HepG2 (cell line): ENCODE measurements around the gene TMEM240. TPM values are rescaled to one million over a fixed set of nuclear protein-coding genes. Genes with fewer than 3 reads are reported as not detected.

ENCODE experiments used
- LCORL ChIP-seq, 2 experiments: fragments of 450-650 bp in 1 of 2; sonication (generic) in 1 of 2; formaldehyde crosslinking in 1 of 2; IDR thresholded peaks; 2 replicates each; pipeline versions ENCODE4 v1.5.0 to v1.6.1; 2017 to 2020; ENCODE audit warnings: antibody characterized with exemption in 1 of 2, missing genetic modification reagents in 1 of 2
- MAX ChIP-seq: IDR thresholded peaks from 2 replicates; pipeline ENCODE4 v1.6.1; 2012; ENCODE audit warnings: inconsistent platforms
- MZF1 ChIP-seq: sonication (generic); formaldehyde crosslinking; IDR thresholded peaks from 2 replicates; pipeline ENCODE4 v1.8.1; 2023; ENCODE audit warnings: mild to moderate bottlenecking, missing genetic modification reagents, borderline replicate concordance
- NFYB ChIP-seq: sonication (generic); formaldehyde crosslinking; IDR thresholded peaks from 2 replicates; pipeline ENCODE4 v1.4.0; 2020; ENCODE audit warnings: missing genetic modification reagents
- RARA ChIP-seq: IDR thresholded peaks from 2 replicates; pipeline ENCODE4 v1.6.1; 2016; ENCODE audit warnings: missing genetic modification reagents, missing compliant biosample characterization
- RBAK ChIP-seq: sonication (generic); formaldehyde crosslinking; IDR thresholded peaks from 2 replicates; pipeline ENCODE4 v1.5.1; 2020; ENCODE audit warnings: mild to moderate bottlenecking, missing genetic modification reagents
- RNF2 ChIP-seq: fragments of 450-650 bp; conservative IDR thresholded peaks from 2 replicates; pipeline ENCODE4 v1.6.1; 2016; ENCODE audit warnings: low read depth
- SP5 ChIP-seq: IDR thresholded peaks from 2 replicates; pipeline ENCODE4 v1.6.1; 2016; ENCODE audit warnings: low read depth, borderline replicate concordance
- SRSF9 ChIP-seq: fragments of 200-400 bp; formaldehyde crosslinking; IDR thresholded peaks from 2 replicates; pipeline ENCODE4 v1.6.1; 2018; ENCODE audit warnings: borderline replicate concordance, mild to moderate bottlenecking, low read depth, low read length; ENCODE audit not compliant: insufficient read depth, poor library complexity, severe bottlenecking
- STAT5B ChIP-seq: sonication (generic); formaldehyde crosslinking; IDR thresholded peaks from 2 replicates; pipeline ENCODE4 v1.4.0; 2020; ENCODE audit warnings: missing genetic modification reagents
- SUZ12 ChIP-seq: fragments of 150-350 bp; IDR thresholded peaks from 2 replicates; pipeline ENCODE4 v1.6.1; 2014; ENCODE audit warnings: low read depth, low read length
- TAF15 ChIP-seq: fragments of 200-400 bp; formaldehyde crosslinking; IDR thresholded peaks from one replicate; pipeline ENCODE4 v1.6.1; 2018; ENCODE audit warnings: mild to moderate bottlenecking, low read depth, low read length; ENCODE audit not compliant: poor library complexity, severe bottlenecking
- XBP1 ChIP-seq: sonication (generic); formaldehyde crosslinking; IDR thresholded peaks from 2 replicates; pipeline ENCODE4 v1.5.0; 2020; ENCODE audit warnings: missing genetic modification reagents
- ZFP82 ChIP-seq: sonication (generic); formaldehyde crosslinking; IDR thresholded peaks from 2 replicates; pipeline ENCODE4 v1.5.1; 2020; ENCODE audit warnings: mild to moderate bottlenecking, missing genetic modification reagents, borderline replicate concordance
- ZNF225 ChIP-seq: sonication (generic); formaldehyde crosslinking; IDR thresholded peaks from 2 replicates; pipeline ENCODE4 v1.4.0; 2020; ENCODE audit warnings: mild to moderate bottlenecking, missing genetic modification reagents
- ZNF629 ChIP-seq: sonication (generic); formaldehyde crosslinking; conservative IDR thresholded peaks from 2 replicates; pipeline ENCODE4 v1.5.0; 2020; ENCODE audit warnings: missing genetic modification reagents
- ZNF646 ChIP-seq: sonication (generic); formaldehyde crosslinking; IDR thresholded peaks from 2 replicates; pipeline ENCODE4 v1.9.0; 2021; ENCODE audit warnings: mild to moderate bottlenecking, missing genetic modification reagents
- ZNF781 ChIP-seq: sonication (generic); formaldehyde crosslinking; IDR thresholded peaks from 2 replicates; pipeline ENCODE4 v1.5.1; 2020; ENCODE audit warnings: borderline replicate concordance, mild to moderate bottlenecking, missing genetic modification reagents; ENCODE audit errors: not compliant biosample characterization
- ZNF879 ChIP-seq: sonication (generic); formaldehyde crosslinking; IDR thresholded peaks from 2 replicates; pipeline ENCODE4 v1.8.1; 2023; ENCODE audit warnings: missing genetic modification reagents
- ZNF891 ChIP-seq: sonication (generic); formaldehyde crosslinking; IDR thresholded peaks from 2 replicates; pipeline ENCODE4 v1.5.0; 2020; ENCODE audit warnings: mild to moderate bottlenecking, missing genetic modification reagents
- ZSCAN22 ChIP-seq: sonication (generic); formaldehyde crosslinking; IDR thresholded peaks from 2 replicates; pipeline ENCODE4 v1.4.0; 2020; ENCODE audit warnings: mild to moderate bottlenecking, missing genetic modification reagents
- polyA plus RNA-seq, 8 experiments: library from polyadenylated mRNA; depleted of rRNA in 3 of 8; stranded (reverse) in 7 of 8; unstranded in 1 of 8; fragments of >200 nt; fragmentation: Illumina TruSeq in 4 of 8; extraction: Trizol in 4 of 8; gene quantifications; 2 replicates each; pipeline versions ENCODE4 v1.2.1 to v1.2.3, GENCODE V29; 2011 to 2016; ENCODE audit warnings: low read depth in 4 of 8, missing spikeins in 1 of 8, mixed read lengths in 1 of 8; ENCODE audit not compliant: insufficient read depth in 1 of 8
- total RNA-seq, 5 experiments: library from RNA; depleted of rRNA; stranded (reverse); fragments of >200 nt; fragmentation: Illumina TruSeq; extraction: Trizol; gene quantifications; 2 replicates each; pipeline ENCODE4 v1.2.3, GENCODE V29; 2016; ENCODE audit warnings: low read depth in 1 of 5

The TMEM240 gene
- total and polyA plus RNA-seq, 2 of the 13 experiments (the other 11 are each of a cell fraction or from before 2014, with no cell fraction given): 0.17 TPM; not detected in 1

DNA sequence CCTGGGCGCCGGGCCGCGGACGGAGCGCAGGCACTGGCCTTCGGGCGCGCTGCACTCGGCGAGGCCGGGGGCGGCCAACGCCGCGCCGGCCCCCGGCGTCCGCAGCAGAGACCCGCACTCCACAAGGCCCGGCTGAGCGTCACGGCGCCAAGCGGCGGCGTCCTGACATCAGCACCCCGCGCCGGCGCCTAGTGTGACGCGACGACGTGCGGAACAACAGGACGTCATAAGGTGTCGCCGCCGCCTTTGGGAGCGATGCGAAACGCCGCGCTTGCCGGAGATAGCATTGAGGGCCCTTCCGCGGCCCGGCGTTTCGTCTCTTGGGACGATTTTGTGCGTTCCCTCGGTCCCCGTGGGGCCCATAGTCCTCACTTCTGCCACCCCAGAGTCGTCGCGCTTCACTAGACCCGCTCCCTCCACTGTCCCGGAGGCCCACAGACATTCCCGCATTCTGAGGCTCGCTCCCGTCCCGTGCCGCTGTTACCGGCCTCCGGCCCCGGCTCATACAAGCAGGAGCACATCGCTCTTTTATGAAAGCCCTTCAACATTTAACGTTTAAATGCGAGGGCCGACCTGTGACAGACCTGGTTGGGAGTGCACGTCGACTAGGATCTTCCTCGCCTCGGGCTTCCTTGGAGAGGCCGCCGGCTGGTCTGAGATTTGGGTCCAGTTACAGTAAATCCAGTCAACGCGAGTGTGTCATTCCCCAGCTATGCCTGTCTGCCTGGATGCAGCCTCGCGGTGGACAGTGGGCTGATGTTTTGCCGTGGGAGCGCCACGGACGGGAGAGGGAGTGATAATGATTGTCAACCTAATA, 34.5 kb upstream of the TMEM240 start, which contains the start of gene SSU72 (continued):
- TF ChIP-seq NFYB (CRISPR knock-in tag) (peak; percentile 20; the same call in 1 of the 2 replicates), RNF2 (no peak), RARA (peak; percentile 46; the same call in 1 of the 2 replicates), ZFP82 (CRISPR knock-in tag) (no peak; the same call in 1 of the 2 replicates), LCORL (IDR thresholded peaks at IDR 0.05) (no peak), LCORL (CRISPR knock-in tag; IDR thresholded peaks at IDR 0.05) (no peak), ZNF891 (CRISPR knock-in tag) (no peak), STAT5B (CRISPR knock-in tag) (no peak), ZNF879 (CRISPR knock-in tag) (0 out of 2 replicates have a peak, but pooled peaks have one; percentile 26), ZNF646 (CRISPR knock-in tag) (no peak), ZNF629 (CRISPR knock-in tag) (no peak), RBAK (CRISPR knock-in tag) (no peak), SRSF9 (no peak), MAX (peak; percentile 63), TAF15 (no peak), ZNF225 (CRISPR knock-in tag) (peak; percentile 90; the same call in 1 of the 2 replicates), ZSCAN22 (CRISPR knock-in tag) (no peak), SUZ12 (no peak), SP5 (CRISPR knock-in tag) (no peak), ZNF781 (CRISPR knock-in tag) (no peak), MZF1 (no peak), XBP1 (CRISPR knock-in tag) (no peak)
